K562 (cell line): ENCODE results near the gene SEPTIN1. TPM values are rescaled to one million over a fixed set of nuclear protein-coding genes. Genes with fewer than 3 reads are reported as not detected.

Source experiments
- ATAC-seq: fragments of 200-7000 bp; cut with Tn5 transposase; 3 replicates; pipeline ENCODE4 v1.9.1; 2020; ENCODE audit warnings: moderate library complexity
- BruUV-seq: library from RNA; stranded (reverse); fragments of 400-500 nt; replicated peaks from 2 replicates; lab custom pipeline; 2021; lab: Mats Ljungman, UMichigan
- CTCF ChIA-PET: fragments of 300-600 bp; formaldehyde crosslinking; extraction: SDS; loops from one replicate; lab custom pipeline; 2021; ENCODE audit warnings: low intra/inter-chr PET ratio; lab: Yijun Ruan, JAX
- POLR2A ChIA-PET: fragments of 300-600, 350-650 bp; sonication (Branson Sonifier 250); formaldehyde crosslinking; extraction: SDS; loops from one replicate; lab custom pipeline; 2021; ENCODE audit warnings: antibody characterized with exemption, inconsistent platforms; lab: Yijun Ruan, JAX
- DNase-seq, 4 experiments: peaks; one replicate each; pipeline versions ENCODE4 v3.0.0 to v3.0.0-alpha.2; 2011 to 2018; ENCODE audit warnings: low spot score in 3 of 4, mixed read lengths in 3 of 4; ENCODE audit errors: extremely low read depth in 1 of 4
- FAIRE-seq: peaks from 2 replicates; lab custom pipeline; 2011; peaks lifted over from hg19 to GRCh38; lab: Jason Lieb, UNC
- H2AFZ ChIP-seq: 2 replicates; pipeline ENCODE4 v1.6.0; 2011; ENCODE audit warnings: low read depth, low read length, control low read depth, inconsistent platforms
- H3K27ac ChIP-seq: fragments of 200-600 bp; 3 replicates; pipeline ENCODE4 v1.8.0; 2011; ENCODE audit warnings: low read depth, mild to moderate bottlenecking, control low read depth, inconsistent platforms, low read length, moderate library complexity, mixed read lengths; ENCODE audit errors: extremely low read depth
- H3K27me3 ChIP-seq, 2 experiments: fragments of 300-600 bp in 1 of 2; 2 replicates in 1 of 2; 3 replicates in 1 of 2; pipeline versions ENCODE4 v1.6.0 to v1.8.0; 2011; ENCODE audit warnings: inconsistent platforms in 2 of 2, low read length in 2 of 2, mild to moderate bottlenecking in 1 of 2, mixed read lengths in 1 of 2, moderate library complexity in 1 of 2; ENCODE audit not compliant: control insufficient read depth in 2 of 2, insufficient read depth in 2 of 2
- H3K36me3 ChIP-seq: fragments of 300-600 bp; 3 replicates; pipeline ENCODE4 v1.8.0; 2011; ENCODE audit warnings: mild to moderate bottlenecking, low read length, inconsistent platforms; ENCODE audit not compliant: control insufficient read depth, insufficient read depth
- H3K4me1 ChIP-seq, 2 experiments: fragments of 200-600 bp in 1 of 2; replicated peaks in 1 of 2; 2 replicates in 1 of 2; 3 replicates in 1 of 2; pipeline versions ENCODE4 v1.5.1 to v1.8.0; 2011; ENCODE audit warnings: inconsistent platforms in 2 of 2, low read length in 2 of 2, mild to moderate bottlenecking in 1 of 2, mixed read lengths in 1 of 2, moderate library complexity in 1 of 2; ENCODE audit not compliant: control insufficient read depth in 2 of 2, insufficient read depth in 2 of 2
- H3K4me2 ChIP-seq: 2 replicates; pipeline ENCODE4 v1.6.1; 2011; ENCODE audit warnings: low read length, control low read depth, inconsistent platforms, mixed read lengths; ENCODE audit not compliant: insufficient read depth
- H3K4me3 ChIP-seq: fragments of 200-600 bp; sonication (generic), shearing (Covaris generic); 2 replicates; pipeline ENCODE4 v1.5.1; 2016; ENCODE audit warnings: control low read depth, inconsistent platforms
- H3K79me2 ChIP-seq: fragments of 200-600 bp; 3 replicates; pipeline ENCODE4 v1.8.0; 2011; ENCODE audit warnings: low read length, inconsistent platforms; ENCODE audit not compliant: control insufficient read depth, insufficient read depth
- H3K9ac ChIP-seq, 2 experiments: 2 replicates each; pipeline versions ENCODE4 v1.6.0 to v1.6.1; 2011; ENCODE audit warnings: low read depth in 2 of 2, low read length in 2 of 2, control low read depth in 1 of 2, inconsistent platforms in 1 of 2, mild to moderate bottlenecking in 1 of 2, mixed read lengths in 1 of 2; ENCODE audit not compliant: insufficient read depth in 1 of 2
- H3K9me1 ChIP-seq: one replicate; pipeline ENCODE4 v1.6.0; 2011; ENCODE audit warnings: inconsistent platforms, mild to moderate bottlenecking, low read length, moderate library complexity; ENCODE audit not compliant: control insufficient read depth, insufficient read depth
- H3K9me3 ChIP-seq: replicated peaks from 2 replicates; pipeline ENCODE4 v1.5.1; 2011; ENCODE audit warnings: low read depth, low read length, inconsistent platforms; ENCODE audit not compliant: control insufficient read depth, insufficient read depth
- H4K20me1 ChIP-seq: replicated peaks from 2 replicates; pipeline ENCODE4 v1.6.1; 2011; ENCODE audit warnings: low read length, inconsistent platforms, mixed read lengths; ENCODE audit not compliant: control insufficient read depth, insufficient read depth
- FOXA3 ChIP-seq, 2 experiments: fragments of 450-650 bp in 1 of 2; sonication (generic) in 1 of 2; formaldehyde crosslinking; IDR thresholded peaks in 1 of 2; conservative IDR thresholded peaks in 1 of 2; 2 replicates each; pipeline versions ENCODE4 v1.4.0 to v1.8.0; 2020 to 2022; ENCODE audit warnings: mild to moderate bottlenecking in 2 of 2, missing genetic modification reagents in 1 of 2
- PML ChIP-seq: IDR thresholded peaks from 2 replicates; pipeline ENCODE4 v1.6.1; 2012; ENCODE audit warnings: low read length, inconsistent platforms
- TEAD4 ChIP-seq, 2 experiments: sonication (generic) in 1 of 2; formaldehyde crosslinking in 1 of 2; IDR thresholded peaks; 2 replicates each; pipeline versions ENCODE4 v1.6.1 to v1.8.0; 2012 to 2022; ENCODE audit warnings: borderline replicate concordance in 1 of 2, inconsistent platforms in 1 of 2, low read length in 1 of 2, mild to moderate bottlenecking in 1 of 2, missing genetic modification reagents in 1 of 2
- ZMIZ1 ChIP-seq, 2 experiments: fragments of 150-350 bp in 1 of 2; IDR thresholded peaks; 2 replicates each; pipeline ENCODE4 v1.6.1; 2012 to 2016; ENCODE audit warnings: low read depth in 2 of 2, low read length in 2 of 2, mild to moderate bottlenecking in 1 of 2, moderate library complexity in 1 of 2
- WGBS: fragments of 100-300 bp; shearing (Covaris generic); methylation state at CpG from one replicate; pipeline ENCODE4 v1.1.6; 2016; ENCODE audit warnings: low coverage, mixed read lengths; ENCODE audit not compliant: insufficient coverage; ENCODE audit errors: missing lambda C conversion rate; 5-methylcytosine and 5-hydroxymethylcytosine counted together
- in situ Hi-C: fragments of 300-500 bp; cut with MboI; formaldehyde crosslinking; loops from 4 replicates; pipeline ENCODE4 v1.15.0; 2018; ENCODE audit warnings: inconsistent platforms, mixed read lengths
- intact Hi-C: fragments of 100-400 bp; cut with micrococcal nuclease; formaldehyde crosslinking; loops from 2 replicates; pipeline ENCODE4 v1.14.2; 2022
- polyA plus RNA-seq, 8 experiments: library from polyadenylated mRNA; depleted of rRNA in 4 of 8; stranded (reverse) in 5 of 8; unstranded in 3 of 8; fragments of >200 nt; fragmentation: Nextera tagmentation in 2 of 8; fragmentation: Illumina TruSeq in 1 of 8; extraction: Ambion mirVana in 2 of 8; extraction: Trizol in 1 of 8; gene quantifications; 2 replicates each; pipeline versions ENCODE4 v1.2.1 to v1.2.3, GENCODE V29; 2011 to 2014; ENCODE audit warnings: inconsistent platforms in 1 of 8, missing spikeins in 1 of 8
- total RNA-seq, 7 experiments: library from RNA; depleted of rRNA in 6 of 7; stranded (reverse); fragments of >200 nt in 6 of 7; fragmentation: Illumina TruSeq in 2 of 7; extraction: Trizol in 2 of 7; gene quantifications; 2 replicates each; pipeline versions ENCODE4 v1.2.1 to v1.2.3, GENCODE V29; 2011 to 2021; ENCODE audit warnings: low replicate concordance in 1 of 7

Gene SEPTIN1
- total and polyA plus RNA-seq, 9 of the 15 experiments (the other 6 are each of a cell fraction or from before 2014, with no cell fraction given): 0.23 to 5.6 (median 1.7) TPM; not detected in 1

- TF ChIP-seq ZMIZ1 (IDR thresholded peaks at IDR 0.05; ENCODE audit: low read depth in 2 of 2, low read length in 2 of 2): no peak
These were observed 19.5 kb upstream of the SEPTIN1 start (continued) for GRCh38 chr16:30401768-30402425.

- Histone ChIP-seq H3K4me2 (peak overlapping the region; percentile 73), H3K9ac (peak overlapping the region; percentile 74 to 89; a peak in 3 of 4 replicates), H3K4me3 (peak overlapping the region; percentile 44), H3K4me1 (peaks cover 25 to 59% of the 10 kb centered on the region in 2 experiments), H3K79me2 (peaks cover 10% of the 10 kb centered on the region), H3K27me3 (no peaks in the 10 kb centered on the region), H2AFZ (peak overlapping the region; percentile 92; the same call in 1 of the 2 replicates), H3K9me3 (no peaks in the 10 kb centered on the region), H4K20me1 (no peaks in the 10 kb centered on the region), H3K9me1 (no peaks in the 10 kb centered on the region), H3K36me3 (peaks cover 21% of the 10 kb centered on the region; the same call in 2 of the 3 replicates), H3K27ac (peak overlapping the region; percentile 74; the same call in 1 of the 3 replicates)
- BruUV-seq: no TSS peak
- FAIRE-seq (no peak), DNase-seq (no peak), ATAC-seq (no peak)
- TF ChIP-seq FOXA3 (CRISPR knock-in tag; conservative IDR thresholded peaks at IDR 0.05 in 1 of 2, IDR thresholded peaks at IDR 0.05 in 1 of 2) (no peak), TEAD4 (IDR thresholded peaks at IDR 0.05; ENCODE audit: low read length) (no peak), TEAD4 (CRISPR knock-in tag; IDR thresholded peaks at IDR 0.05; ENCODE audit: borderline replicate concordance) (no peak), PML (0 out of 2 replicates have a peak, but pooled peaks have one; percentile 27)
- CTCF ChIA-PET: no interaction called here
- intact Hi-C loops (no loop called here), in situ Hi-C loops (loop anchor here (10.0 kb wide), 1 partner anchor 205 kb away; the partner anchor contains the start of genes BOLA2B, SLX1A and SULT1A3)
- 56% methylated on average over 11 of the region's 12 CpGs for WGBS
- POLR2A ChIA-PET: interaction anchor here (0.6 to 1.0 kb wide), 5 partner anchors 17 to 758 kb away, joined by 3 read pairs; no protein-coding TSS in a partner anchor
These were observed 17.2 kb upstream of the SEPTIN1 start for GRCh38 chr16:30399435-30400186.
